K562 (cell line): Measurements from ENCODE around the gene THBS2. TPM values are rescaled to one million over a fixed set of nuclear protein-coding genes. Genes with fewer than 3 reads are reported as not detected.

Source experiments
- ATAC-seq: fragments of 200-7000 bp; cut with Tn5 transposase; 3 replicates; pipeline ENCODE4 v1.9.1; 2020; ENCODE audit warnings: moderate library complexity
- BruUV-seq: library from RNA; stranded (reverse); fragments of 400-500 nt; replicated peaks from 2 replicates; lab custom pipeline; 2021; lab: Mats Ljungman, UMichigan
- CTCF ChIA-PET: fragments of 300-600 bp; formaldehyde crosslinking; extraction: SDS; loops from one replicate; lab custom pipeline; 2021; ENCODE audit warnings: low intra/inter-chr PET ratio; lab: Yijun Ruan, JAX
- POLR2A ChIA-PET: fragments of 300-600, 350-650 bp; sonication (Branson Sonifier 250); formaldehyde crosslinking; extraction: SDS; loops from one replicate; lab custom pipeline; 2021; ENCODE audit warnings: antibody characterized with exemption, inconsistent platforms; lab: Yijun Ruan, JAX
- DNase-seq, 4 experiments: peaks; one replicate each; pipeline versions ENCODE4 v3.0.0 to v3.0.0-alpha.2; 2011 to 2018; ENCODE audit warnings: low spot score in 3 of 4, mixed read lengths in 3 of 4; ENCODE audit errors: extremely low read depth in 1 of 4
- FAIRE-seq: peaks from 2 replicates; lab custom pipeline; 2011; peaks lifted over from hg19 to GRCh38; lab: Jason Lieb, UNC
- H2AFZ ChIP-seq: 2 replicates; pipeline ENCODE4 v1.6.0; 2011; ENCODE audit warnings: low read depth, low read length, control low read depth, inconsistent platforms
- H3K27ac ChIP-seq: fragments of 200-600 bp; 3 replicates; pipeline ENCODE4 v1.8.0; 2011; ENCODE audit warnings: low read depth, mild to moderate bottlenecking, control low read depth, inconsistent platforms, low read length, moderate library complexity, mixed read lengths; ENCODE audit errors: extremely low read depth
- H3K27me3 ChIP-seq, 2 experiments: fragments of 300-600 bp in 1 of 2; 2 replicates in 1 of 2; 3 replicates in 1 of 2; pipeline versions ENCODE4 v1.6.0 to v1.8.0; 2011; ENCODE audit warnings: inconsistent platforms in 2 of 2, low read length in 2 of 2, mild to moderate bottlenecking in 1 of 2, mixed read lengths in 1 of 2, moderate library complexity in 1 of 2; ENCODE audit not compliant: control insufficient read depth in 2 of 2, insufficient read depth in 2 of 2
- H3K36me3 ChIP-seq: fragments of 300-600 bp; 3 replicates; pipeline ENCODE4 v1.8.0; 2011; ENCODE audit warnings: mild to moderate bottlenecking, low read length, inconsistent platforms; ENCODE audit not compliant: control insufficient read depth, insufficient read depth
- H3K4me1 ChIP-seq, 2 experiments: fragments of 200-600 bp in 1 of 2; replicated peaks in 1 of 2; 2 replicates in 1 of 2; 3 replicates in 1 of 2; pipeline versions ENCODE4 v1.5.1 to v1.8.0; 2011; ENCODE audit warnings: inconsistent platforms in 2 of 2, low read length in 2 of 2, mild to moderate bottlenecking in 1 of 2, mixed read lengths in 1 of 2, moderate library complexity in 1 of 2; ENCODE audit not compliant: control insufficient read depth in 2 of 2, insufficient read depth in 2 of 2
- H3K4me2 ChIP-seq: 2 replicates; pipeline ENCODE4 v1.6.1; 2011; ENCODE audit warnings: low read length, control low read depth, inconsistent platforms, mixed read lengths; ENCODE audit not compliant: insufficient read depth
- H3K4me3 ChIP-seq: fragments of 200-600 bp; sonication (generic), shearing (Covaris generic); 2 replicates; pipeline ENCODE4 v1.5.1; 2016; ENCODE audit warnings: control low read depth, inconsistent platforms
- H3K79me2 ChIP-seq: fragments of 200-600 bp; 3 replicates; pipeline ENCODE4 v1.8.0; 2011; ENCODE audit warnings: low read length, inconsistent platforms; ENCODE audit not compliant: control insufficient read depth, insufficient read depth
- H3K9ac ChIP-seq, 2 experiments: 2 replicates each; pipeline versions ENCODE4 v1.6.0 to v1.6.1; 2011; ENCODE audit warnings: low read depth in 2 of 2, low read length in 2 of 2, control low read depth in 1 of 2, inconsistent platforms in 1 of 2, mild to moderate bottlenecking in 1 of 2, mixed read lengths in 1 of 2; ENCODE audit not compliant: insufficient read depth in 1 of 2
- H3K9me1 ChIP-seq: one replicate; pipeline ENCODE4 v1.6.0; 2011; ENCODE audit warnings: inconsistent platforms, mild to moderate bottlenecking, low read length, moderate library complexity; ENCODE audit not compliant: control insufficient read depth, insufficient read depth
- H3K9me3 ChIP-seq: replicated peaks from 2 replicates; pipeline ENCODE4 v1.5.1; 2011; ENCODE audit warnings: low read depth, low read length, inconsistent platforms; ENCODE audit not compliant: control insufficient read depth, insufficient read depth
- H4K20me1 ChIP-seq: replicated peaks from 2 replicates; pipeline ENCODE4 v1.6.1; 2011; ENCODE audit warnings: low read length, inconsistent platforms, mixed read lengths; ENCODE audit not compliant: control insufficient read depth, insufficient read depth
- BDP1 ChIP-seq: IDR thresholded peaks from 3 replicates; pipeline ENCODE4 v1.6.1; 2011; ENCODE audit not compliant: insufficient read length, insufficient read depth
- CTCF ChIP-seq, 3 experiments: IDR thresholded peaks in 2 of 3; conservative IDR thresholded peaks in 1 of 3; 2 replicates each; pipeline ENCODE4 v1.5.1; 2011 to 2012; ENCODE audit warnings: low read length in 3 of 3, mild to moderate bottlenecking in 3 of 3, control low read depth in 2 of 3, improper control_type of control experiment in 1 of 3, inconsistent platforms in 1 of 3, low read depth in 1 of 3, mixed read lengths in 1 of 3, moderate library complexity in 1 of 3; ENCODE audit not compliant: insufficient read depth in 2 of 3
- E2F1 ChIP-seq: sonication (generic); formaldehyde crosslinking; IDR thresholded peaks from 2 replicates; pipeline ENCODE4 v1.8.1; 2023; ENCODE audit warnings: mild to moderate bottlenecking, missing genetic modification reagents, moderate library complexity
- GTF2B ChIP-seq: IDR thresholded peaks from 2 replicates; pipeline ENCODE4 v1.6.1; 2011; ENCODE audit not compliant: insufficient read length; ENCODE audit errors: extremely low read depth
- HDAC2 ChIP-seq: fragments of 450-650 bp; IDR thresholded peaks from 2 replicates; pipeline ENCODE4 v1.6.1; 2016; ENCODE audit warnings: mild to moderate bottlenecking
- HMGN3 ChIP-seq: IDR thresholded peaks from 2 replicates; pipeline ENCODE4 v1.6.1; 2011; ENCODE audit warnings: borderline replicate concordance, low read depth, mild to moderate bottlenecking, mixed read lengths, low read length; ENCODE audit not compliant: insufficient read length; ENCODE audit errors: extremely low read depth
- KDM2B ChIP-seq: fragments of 250-450 bp; sonication (Bioruptor Pico); IDR thresholded peaks from 2 replicates; pipeline ENCODE4 v1.8.0; 2021; ENCODE audit warnings: mild to moderate bottlenecking, moderate library complexity
- KLF10 ChIP-seq: fragments of 250-450 bp; sonication (Bioruptor Pico); IDR thresholded peaks from 2 replicates; pipeline ENCODE4 v1.6.1; 2021; ENCODE audit warnings: matching md5 sums
- NR4A1 ChIP-seq, 2 experiments: fragments of 250-450 bp in 1 of 2; fragments of 450-650 bp in 1 of 2; sonication (Bioruptor Pico) in 1 of 2; IDR thresholded peaks; 2 replicates each; pipeline versions ENCODE4 v1.4.0 to v1.6.1; 2016 to 2020; ENCODE audit warnings: mild to moderate bottlenecking in 2 of 2, missing compliant biosample characterization in 1 of 2, missing genetic modification characterization in 1 of 2, moderate library complexity in 1 of 2
- RB1 ChIP-seq: fragments of 450-650 bp; IDR thresholded peaks from 2 replicates; pipeline ENCODE4 v1.6.1; 2017; ENCODE audit warnings: low read depth, mild to moderate bottlenecking
- RFX1 ChIP-seq: fragments of 450-650 bp; IDR thresholded peaks from 2 replicates; pipeline ENCODE4 v1.6.1; 2016; ENCODE audit warnings: mild to moderate bottlenecking, moderate library complexity
- TARDBP ChIP-seq: fragments of 450-650 bp; IDR thresholded peaks from 2 replicates; pipeline ENCODE4 v1.6.1; 2016
- USF1 ChIP-seq: sonication (generic); formaldehyde crosslinking; IDR thresholded peaks from 2 replicates; pipeline ENCODE4 v1.9.0; 2022; ENCODE audit warnings: mild to moderate bottlenecking, missing genetic modification reagents
- VEZF1 ChIP-seq: fragments of 200-800 bp; sonication (Bioruptor generic); IDR thresholded peaks from 2 replicates; pipeline ENCODE4 v1.6.1; 2017; ENCODE audit warnings: missing genetic modification characterization, missing compliant biosample characterization
- ZNF140 ChIP-seq: fragments of 250-450 bp; sonication (Bioruptor Pico); IDR thresholded peaks from 2 replicates; pipeline ENCODE4 v1.8.0; 2021; ENCODE audit warnings: moderate library complexity, mild to moderate bottlenecking, inconsistent platforms
- ZNF263 ChIP-seq: sonication (generic); formaldehyde crosslinking; IDR thresholded peaks from 2 replicates; pipeline ENCODE4 v1.8.0; 2022; ENCODE audit warnings: mild to moderate bottlenecking, missing genetic modification reagents, borderline replicate concordance
- ZNF586 ChIP-seq: fragments of 450-650 bp; formaldehyde crosslinking; conservative IDR thresholded peaks from 2 replicates; pipeline ENCODE4 v1.4.0; 2020; ENCODE audit warnings: mild to moderate bottlenecking, moderate library complexity
- ZNF830 ChIP-seq: fragments of 250-450 bp; sonication (Bioruptor Pico); IDR thresholded peaks from 2 replicates; pipeline ENCODE4 v1.5.0; 2021; ENCODE audit warnings: mild to moderate bottlenecking
- WGBS: fragments of 100-300 bp; shearing (Covaris generic); methylation state at CpG from one replicate; pipeline ENCODE4 v1.1.6; 2016; ENCODE audit warnings: low coverage, mixed read lengths; ENCODE audit not compliant: insufficient coverage; ENCODE audit errors: missing lambda C conversion rate; 5-methylcytosine and 5-hydroxymethylcytosine counted together
- in situ Hi-C: fragments of 300-500 bp; cut with MboI; formaldehyde crosslinking; loops from 4 replicates; pipeline ENCODE4 v1.15.0; 2018; ENCODE audit warnings: inconsistent platforms, mixed read lengths
- intact Hi-C: fragments of 100-400 bp; cut with micrococcal nuclease; formaldehyde crosslinking; loops from 2 replicates; pipeline ENCODE4 v1.14.2; 2022
- polyA plus RNA-seq, 8 experiments: library from polyadenylated mRNA; depleted of rRNA in 4 of 8; stranded (reverse) in 5 of 8; unstranded in 3 of 8; fragments of >200 nt; fragmentation: Nextera tagmentation in 2 of 8; fragmentation: Illumina TruSeq in 1 of 8; extraction: Ambion mirVana in 2 of 8; extraction: Trizol in 1 of 8; gene quantifications; 2 replicates each; pipeline versions ENCODE4 v1.2.1 to v1.2.3, GENCODE V29; 2011 to 2014; ENCODE audit warnings: inconsistent platforms in 1 of 8, missing spikeins in 1 of 8
- total RNA-seq, 7 experiments: library from RNA; depleted of rRNA in 6 of 7; stranded (reverse); fragments of >200 nt in 6 of 7; fragmentation: Illumina TruSeq in 2 of 7; extraction: Trizol in 2 of 7; gene quantifications; 2 replicates each; pipeline versions ENCODE4 v1.2.1 to v1.2.3, GENCODE V29; 2011 to 2021; ENCODE audit warnings: low replicate concordance in 1 of 7

The THBS2 gene
- total and polyA plus RNA-seq, 9 of the 15 experiments (the other 6 are each of a cell fraction or from before 2014, with no cell fraction given): 0.03 to 0.11 (median 0.03) TPM; not detected in 6

- FAIRE-seq: no peak
- no peak overlapping the region for H2AFZ ChIP-seq
- TF ChIP-seq VEZF1 (CRISPR knock-in tag): no peak
- no peak for TF ChIP-seq USF1 (CRISPR knock-in tag)
- no peak for TF ChIP-seq TARDBP
- TF ChIP-seq ZNF263: no peak
- TF ChIP-seq ZNF586 (CRISPR knock-in tag): no peak
- TF ChIP-seq BDP1: no peak
- TF ChIP-seq RFX1: no peak
- no peak for TF ChIP-seq CTCF (IDR thresholded peaks at IDR 0.05 in 2 of 3, conservative IDR thresholded peaks at IDR 0.05 in 1 of 3; ENCODE audit: insufficient read depth in 2 of 3, low read depth in 1 of 3, low read length in 3 of 3)
- no peak for TF ChIP-seq NR4A1 (CRISPR knock-in tag; IDR thresholded peaks at IDR 0.05)
- no peak for TF ChIP-seq NR4A1 (tag; IDR thresholded peaks at IDR 0.05)
- TF ChIP-seq HMGN3: no peak
- TF ChIP-seq RB1: no peak
- no peak for TF ChIP-seq GTF2B
- TF ChIP-seq KLF10: no peak
- TF ChIP-seq ZNF830 (CRISPR knock-in tag): no peak
- no peak for TF ChIP-seq E2F1 (CRISPR knock-in tag)
- no peak for TF ChIP-seq HDAC2
- no peak for TF ChIP-seq KDM2B (CRISPR knock-in tag)
- TF ChIP-seq ZNF140 (CRISPR knock-in tag): no peak
- ChIA-PET CTCF (no interaction called here), POLR2A (no interaction called here)
- H3K4me2 ChIP-seq: no peak overlapping the region
- WGBS: 1% methylated on average over 5 of the region's 5 CpGs
- H3K79me2 ChIP-seq: no peaks in the 10 kb centered on the region
- H3K36me3 ChIP-seq: no peaks in the 10 kb centered on the region
- no peak overlapping the region for H3K4me3 ChIP-seq
- no peaks in the 10 kb centered on the region for H3K4me1 ChIP-seq
- H3K9me1 ChIP-seq: no peaks in the 10 kb centered on the region
- DNase-seq: no peak
- no TSS peak for BruUV-seq
- peaks cover 18 to 55% of the 10 kb centered on the region in 2 experiments; a peak in 4 of 5 replicates for H3K27me3 ChIP-seq
- intact Hi-C loops: no loop called here
- ATAC-seq: no peak
- H4K20me1 ChIP-seq: no peaks in the 10 kb centered on the region; the same call in none of the 2 replicates
- in situ Hi-C loops: no loop called here
- H3K27ac ChIP-seq: no peak overlapping the region
- no peak overlapping the region for H3K9ac ChIP-seq
- no peaks in the 10 kb centered on the region for H3K9me3 ChIP-seq
Observed at GRCh38 chr6:169266261-169266660, 12.6 kb upstream of the THBS2 start.
